Measurements from ENCODE around the gene HSPA6. TPM values are rescaled to one million over a fixed set of nuclear protein-coding genes. Genes with fewer than 3 reads are reported as not detected.
"Not testable (repeated sequence)": the region's sequence is repeated elsewhere in the genome, so short reads cannot be mapped to it uniquely, and the experiment has no call there.

HSPA6 gene
- total RNA-seq, 1 experiment from 2014 or later, result 0.28 TPM

DNA sequence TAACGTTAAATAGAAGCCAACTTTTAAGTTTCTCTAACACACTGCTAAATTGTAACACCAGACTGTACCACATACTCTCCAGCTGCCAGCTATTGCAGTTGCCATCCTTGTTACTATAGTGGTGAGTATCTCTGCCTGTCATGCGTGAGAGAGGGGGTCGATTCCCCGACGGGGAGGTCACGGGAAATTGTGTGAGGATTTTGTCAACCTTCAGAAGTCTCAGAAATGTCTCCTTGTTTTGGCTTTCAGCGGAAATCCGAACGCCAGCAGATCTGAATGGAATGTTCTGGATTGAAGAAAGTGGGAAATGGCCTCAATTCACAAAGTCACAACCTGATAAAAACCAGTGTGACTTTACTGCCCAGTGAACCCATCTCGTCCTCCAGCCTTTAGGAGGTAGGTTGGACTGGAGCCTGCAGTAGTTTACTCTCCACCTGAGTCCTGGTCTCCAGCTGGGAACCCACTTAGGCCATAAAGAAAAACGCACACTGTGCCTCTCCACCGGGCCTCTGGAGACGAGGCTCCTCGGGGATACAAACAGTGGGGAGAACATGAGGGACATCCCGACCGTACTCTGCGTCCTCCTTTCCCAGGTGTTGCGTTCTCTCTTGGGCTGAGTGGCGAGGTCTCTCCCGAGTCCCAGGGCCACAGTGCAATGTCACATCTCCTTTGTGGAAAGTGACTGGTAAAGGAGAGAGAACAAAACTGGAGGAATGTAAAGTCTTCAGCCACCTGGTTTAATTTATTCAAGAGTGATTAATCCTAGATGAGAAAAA is 1.1 kb upstream of the HSPA6 start:
- BruUV-seq (replicated peaks); H3K9me2 ChIP-seq (ENCODE audit: insufficient read depth); H3F3A ChIP-seq (ENCODE audit: insufficient read depth, low read depth); intact Hi-C loops (cut with micrococcal nuclease; ENCODE audit: unreplicated experiment); H3K4me1 ChIP-seq (replicated peaks; ENCODE audit: insufficient read depth); H3K79me2 ChIP-seq (ENCODE audit: low read depth); H3K4me2 ChIP-seq; H3K4me3 ChIP-seq; H3K27me3 ChIP-seq (ENCODE audit: insufficient read depth, low read depth); POLR2A ChIA-PET (ENCODE audit: unreplicated experiment); H3K9me3 ChIP-seq (ENCODE audit: insufficient read depth, low read depth); H3K36me3 ChIP-seq (ENCODE audit: low read depth); DNase-seq; H3K27ac ChIP-seq; H4K20me1 ChIP-seq (ENCODE audit: insufficient read depth); H2AFZ ChIP-seq: not testable (repeated sequence)
- CTCF ChIA-PET, result interaction anchor here (0.6 kb wide), 1 partner anchor 296 kb away, joined by 3 read pairs; no protein-coding TSS in a partner anchor

DNA sequence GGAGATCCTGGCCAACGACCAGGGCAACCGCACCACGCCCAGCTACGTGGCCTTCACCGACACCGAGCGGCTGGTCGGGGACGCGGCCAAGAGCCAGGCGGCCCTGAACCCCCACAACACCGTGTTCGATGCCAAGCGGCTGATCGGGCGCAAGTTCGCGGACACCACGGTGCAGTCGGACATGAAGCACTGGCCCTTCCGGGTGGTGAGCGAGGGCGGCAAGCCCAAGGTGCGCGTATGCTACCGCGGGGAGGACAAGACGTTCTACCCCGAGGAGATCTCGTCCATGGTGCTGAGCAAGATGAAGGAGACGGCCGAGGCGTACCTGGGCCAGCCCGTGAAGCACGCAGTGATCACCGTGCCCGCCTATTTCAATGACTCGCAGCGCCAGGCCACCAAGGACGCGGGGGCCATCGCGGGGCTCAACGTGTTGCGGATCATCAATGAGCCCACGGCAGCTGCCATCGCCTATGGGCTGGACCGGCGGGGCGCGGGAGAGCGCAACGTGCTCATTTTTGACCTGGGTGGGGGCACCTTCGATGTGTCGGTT is 477 bp downstream of the HSPA6 start:
- POLR2A ChIA-PET (ENCODE audit: unreplicated experiment); BruUV-seq (replicated peaks); H3K27me3 ChIP-seq (ENCODE audit: insufficient read depth, low read depth); H3K4me2 ChIP-seq; H3K4me3 ChIP-seq; H3K79me2 ChIP-seq (ENCODE audit: low read depth); H3F3A ChIP-seq (ENCODE audit: insufficient read depth, low read depth); H3K27ac ChIP-seq; H3K9me2 ChIP-seq (ENCODE audit: insufficient read depth); DNase-seq; H3K9me3 ChIP-seq (ENCODE audit: insufficient read depth, low read depth); H4K20me1 ChIP-seq (ENCODE audit: insufficient read depth); H2AFZ ChIP-seq; H3K36me3 ChIP-seq (ENCODE audit: low read depth); intact Hi-C loops (cut with micrococcal nuclease; ENCODE audit: unreplicated experiment); CTCF ChIA-PET; H3K4me1 ChIP-seq (replicated peaks; ENCODE audit: insufficient read depth): not testable (repeated sequence)

DNA sequence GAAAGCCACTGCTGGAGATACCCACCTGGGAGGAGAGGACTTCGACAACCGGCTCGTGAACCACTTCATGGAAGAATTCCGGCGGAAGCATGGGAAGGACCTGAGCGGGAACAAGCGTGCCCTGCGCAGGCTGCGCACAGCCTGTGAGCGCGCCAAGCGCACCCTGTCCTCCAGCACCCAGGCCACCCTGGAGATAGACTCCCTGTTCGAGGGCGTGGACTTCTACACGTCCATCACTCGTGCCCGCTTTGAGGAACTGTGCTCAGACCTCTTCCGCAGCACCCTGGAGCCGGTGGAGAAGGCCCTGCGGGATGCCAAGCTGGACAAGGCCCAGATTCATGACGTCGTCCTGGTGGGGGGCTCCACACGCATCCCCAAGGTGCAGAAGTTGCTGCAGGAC is 981 bp downstream of the HSPA6 start:
- BruUV-seq (replicated peaks); CTCF ChIA-PET; H3K9me2 ChIP-seq (ENCODE audit: insufficient read depth); H3K4me2 ChIP-seq; H3K4me1 ChIP-seq (replicated peaks; ENCODE audit: insufficient read depth); DNase-seq; POLR2A ChIA-PET (ENCODE audit: unreplicated experiment); H3F3A ChIP-seq (ENCODE audit: insufficient read depth, low read depth); H3K27me3 ChIP-seq (ENCODE audit: insufficient read depth, low read depth); intact Hi-C loops (cut with micrococcal nuclease; ENCODE audit: unreplicated experiment); H3K36me3 ChIP-seq (ENCODE audit: low read depth); H4K20me1 ChIP-seq (ENCODE audit: insufficient read depth); H2AFZ ChIP-seq; H3K4me3 ChIP-seq; H3K27ac ChIP-seq; H3K9me3 ChIP-seq (ENCODE audit: insufficient read depth, low read depth); H3K79me2 ChIP-seq (ENCODE audit: low read depth): not testable (repeated sequence)

DNA sequence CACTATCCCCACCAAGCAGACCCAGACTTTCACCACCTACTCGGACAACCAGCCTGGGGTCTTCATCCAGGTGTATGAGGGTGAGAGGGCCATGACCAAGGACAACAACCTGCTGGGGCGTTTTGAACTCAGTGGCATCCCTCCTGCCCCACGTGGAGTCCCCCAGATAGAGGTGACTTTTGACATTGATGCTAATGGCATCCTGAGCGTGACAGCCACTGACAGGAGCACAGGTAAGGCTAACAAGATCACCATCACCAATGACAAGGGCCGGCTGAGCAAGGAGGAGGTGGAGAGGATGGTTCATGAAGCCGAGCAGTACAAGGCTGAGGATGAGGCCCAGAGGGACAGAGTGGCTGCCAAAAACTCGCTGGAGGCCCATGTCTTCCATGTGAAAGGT is 1.6 kb downstream of the HSPA6 start:
- H3K4me3 ChIP-seq; H3K9me3 ChIP-seq (ENCODE audit: insufficient read depth, low read depth); DNase-seq; H3K79me2 ChIP-seq (ENCODE audit: low read depth); CTCF ChIA-PET; POLR2A ChIA-PET (ENCODE audit: unreplicated experiment); H2AFZ ChIP-seq; H4K20me1 ChIP-seq (ENCODE audit: insufficient read depth); intact Hi-C loops (cut with micrococcal nuclease; ENCODE audit: unreplicated experiment); H3K4me2 ChIP-seq; H3K36me3 ChIP-seq (ENCODE audit: low read depth); H3F3A ChIP-seq (ENCODE audit: insufficient read depth, low read depth); H3K4me1 ChIP-seq (replicated peaks; ENCODE audit: insufficient read depth); BruUV-seq (replicated peaks); H3K27ac ChIP-seq; H3K27me3 ChIP-seq (ENCODE audit: insufficient read depth, low read depth); H3K9me2 ChIP-seq (ENCODE audit: insufficient read depth): not testable (repeated sequence)

DNA sequence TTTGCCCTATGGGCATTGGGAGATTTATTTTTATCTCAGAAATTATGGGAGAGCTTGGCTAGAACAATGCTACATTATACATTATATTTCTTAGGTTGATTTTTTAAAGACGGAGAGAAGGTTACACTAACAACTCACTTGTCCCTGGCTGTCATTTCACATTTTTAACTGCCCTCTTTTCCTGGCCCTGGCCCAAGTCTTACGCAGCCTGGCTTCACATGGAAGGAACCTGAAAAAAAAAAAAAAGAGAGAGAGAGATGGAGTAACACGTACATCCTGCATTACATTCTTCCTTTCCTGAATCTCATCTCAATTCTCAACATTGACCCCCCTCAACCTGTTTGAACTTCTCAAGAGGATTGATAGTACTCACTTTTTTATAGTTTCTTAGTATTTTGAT is 4.2 kb downstream of the HSPA6 start:
- BruUV-seq (replicated peaks); CTCF ChIA-PET: not testable (repeated sequence)

DNA sequence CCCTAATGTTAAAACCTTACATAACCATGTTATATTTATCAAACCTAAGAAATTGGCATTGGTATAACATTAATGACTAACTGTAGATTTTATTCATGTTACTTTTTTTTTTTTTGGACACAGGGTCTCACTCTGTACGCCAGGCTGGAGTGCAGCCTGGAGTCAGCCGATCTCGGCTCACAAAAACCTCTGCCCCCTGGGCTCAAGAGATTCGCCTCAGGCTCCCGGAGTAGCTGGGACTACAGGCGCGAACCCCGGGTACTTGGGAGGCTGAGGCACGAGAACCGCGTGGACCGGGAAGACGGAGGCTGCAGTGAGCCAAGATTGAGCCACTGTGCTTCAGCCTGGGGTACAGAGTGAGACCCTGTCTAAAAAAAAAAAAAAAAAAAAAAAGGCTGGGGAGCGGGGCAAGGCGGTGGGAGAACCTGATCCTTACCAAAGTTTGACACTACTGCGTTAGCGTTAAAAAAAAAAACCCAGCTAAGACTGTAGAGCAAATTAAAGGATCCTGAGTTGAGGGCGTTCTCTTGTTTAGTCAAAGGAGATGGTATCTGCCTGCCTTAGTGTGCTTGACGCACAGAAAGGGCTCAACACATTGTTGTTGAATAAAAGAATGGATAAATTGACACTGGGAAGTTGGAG is 5.2 kb downstream of the HSPA6 start:
- H3K4me1 ChIP-seq (replicated peaks; ENCODE audit: insufficient read depth); H3K79me2 ChIP-seq (ENCODE audit: low read depth); POLR2A ChIA-PET (ENCODE audit: unreplicated experiment); H3K36me3 ChIP-seq (ENCODE audit: low read depth); H2AFZ ChIP-seq; H3K9me2 ChIP-seq (ENCODE audit: insufficient read depth); BruUV-seq (replicated peaks); H3K27me3 ChIP-seq (ENCODE audit: insufficient read depth, low read depth); H3F3A ChIP-seq (ENCODE audit: insufficient read depth, low read depth); DNase-seq; H3K27ac ChIP-seq; H4K20me1 ChIP-seq (ENCODE audit: insufficient read depth); H3K9me3 ChIP-seq (ENCODE audit: insufficient read depth, low read depth): not testable (repeated sequence)
- H3K4me3 ChIP-seq, result peak overlapping the region; percentile 66; the same call in 1 of the 2 replicates
- peak overlapping the region; percentile 83 for H3K4me2 ChIP-seq
- CTCF ChIA-PET, result interaction anchor here (0.6 to 0.7 kb wide), 2 partner anchors 33 to 45 kb away, joined by 10 to 14 read pairs; no protein-coding TSS in a partner anchor
- intact Hi-C loops (cut with micrococcal nuclease; ENCODE audit: unreplicated experiment), result loop anchor here (1.0 to 2.0 kb wide), 3 partner anchors 11 to 91 kb away; no protein-coding TSS in a partner anchor

More for the DNA sequence above, 4.2 kb downstream of the HSPA6 start:
- H3K9me2 ChIP-seq (ENCODE audit: insufficient read depth); H3K27me3 ChIP-seq (ENCODE audit: insufficient read depth, low read depth); H2AFZ ChIP-seq; H4K20me1 ChIP-seq (ENCODE audit: insufficient read depth); POLR2A ChIA-PET (ENCODE audit: unreplicated experiment); H3K9me3 ChIP-seq (ENCODE audit: insufficient read depth, low read depth); H3K4me3 ChIP-seq; H3K4me2 ChIP-seq; intact Hi-C loops (cut with micrococcal nuclease; ENCODE audit: unreplicated experiment); H3K36me3 ChIP-seq (ENCODE audit: low read depth); H3K4me1 ChIP-seq (replicated peaks; ENCODE audit: insufficient read depth); DNase-seq; H3K79me2 ChIP-seq (ENCODE audit: low read depth); H3K27ac ChIP-seq: not testable (repeated sequence)
- H3F3A ChIP-seq (ENCODE audit: insufficient read depth, low read depth), result peaks cover 15% of the 10 kb centered on the region; the same call in 1 of the 2 replicates

DNA sequence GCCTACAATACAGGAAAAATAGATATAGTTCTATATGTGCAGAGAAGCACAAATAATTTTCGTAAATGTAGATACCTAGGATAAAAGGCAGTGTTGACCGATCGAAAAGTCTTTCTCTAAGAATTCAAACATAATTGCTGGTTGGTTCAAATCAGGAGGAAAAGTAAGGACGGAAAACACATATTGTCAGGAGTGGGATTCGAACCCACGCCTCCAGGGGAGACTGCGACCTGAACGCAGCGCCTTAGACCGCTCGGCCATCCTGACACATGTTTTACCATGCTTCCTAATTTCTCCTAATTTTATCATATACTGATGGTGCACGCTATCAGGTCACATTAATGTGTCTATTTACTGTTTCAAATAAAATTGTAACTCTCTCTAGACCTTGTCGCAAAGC is 5.8 kb downstream of the HSPA6 start:
- not testable (repeated sequence) for H2AFZ ChIP-seq; H3F3A ChIP-seq (ENCODE audit: insufficient read depth, low read depth); H3K4me1 ChIP-seq (replicated peaks; ENCODE audit: insufficient read depth); H3K9me2 ChIP-seq (ENCODE audit: insufficient read depth); H3K9me3 ChIP-seq (ENCODE audit: insufficient read depth, low read depth); H4K20me1 ChIP-seq (ENCODE audit: insufficient read depth); BruUV-seq (replicated peaks); H3K79me2 ChIP-seq (ENCODE audit: low read depth); H3K27ac ChIP-seq; H3K36me3 ChIP-seq (ENCODE audit: low read depth); H3K27me3 ChIP-seq (ENCODE audit: insufficient read depth, low read depth)
- DNase-seq, result peak; percentile 41 to 65
- intact Hi-C loops (cut with micrococcal nuclease; ENCODE audit: unreplicated experiment), result loop anchor here (1.0 to 2.0 kb wide), 3 partner anchors 10 to 91 kb away; no protein-coding TSS in a partner anchor
- Histone ChIP-seq H3K4me3 (peak overlapping the region; percentile 66), H3K4me2 (peak overlapping the region; percentile 83)
- POLR2A ChIA-PET (ENCODE audit: unreplicated experiment), result interaction anchor here (1.1 kb wide), 1 partner anchor 9 kb away, joined by 4 read pairs; no protein-coding TSS in a partner anchor
- CTCF ChIA-PET, result interaction anchor here (0.6 to 0.7 kb wide), 2 partner anchors 32 to 46 kb away, joined by 10 to 14 read pairs; no protein-coding TSS in a partner anchor

Measured in PC-9 (cell line).